Gastrocnemius medialis (tissue), 4 donors: ENCODE results near the gene LCN12.

ENCODE experiments used
- CTCF ChIP-seq, 5 experiments: fragments of 450-650 bp in 3 of 5; fragments of 200-600 bp in 2 of 5; sonication (generic) in 2 of 5; IDR thresholded peaks in 4 of 5; conservative IDR thresholded peaks in 1 of 5; 1 replicate in 4 of 5; 2 replicates in 1 of 5; pipeline ENCODE4 v1.5.1; 2016 to 2019; ENCODE audit warnings: antibody characterized with exemption in 5 of 5, mild to moderate bottlenecking in 3 of 5, moderate library complexity in 3 of 5
- POLR2A ChIP-seq, 2 donors: fragments of 450-650 bp; IDR thresholded peaks; one replicate each; pipeline ENCODE4 v1.6.1; 2017; ENCODE audit warnings: antibody characterized with exemption in 2 of 2, mild to moderate bottlenecking in 2 of 2, moderate library complexity in 2 of 2

GRCh38 chr9:136951541-136952320 lies at the start of gene LCN12:
- TF ChIP-seq CTCF (IDR thresholded peaks at IDR 0.05 in 4 of 5, conservative IDR thresholded peaks at IDR 0.05 in 1 of 5) (no peak), POLR2A (IDR thresholded peaks at IDR 0.05) (no peak)
